GM12892 (cell line): ENCODE data around the gene FXYD3.

Experiments
- POLR2A ChIP-seq: IDR thresholded peaks from 2 replicates; pipeline ENCODE4 v1.6.1; 2011; ENCODE audit warnings: low read depth, low read length, control low read depth
- POLR2AphosphoS5 ChIP-seq: IDR thresholded peaks from 2 replicates; pipeline ENCODE4 v1.6.1; 2011; ENCODE audit warnings: low read depth, low read length, control low read depth

DNA sequence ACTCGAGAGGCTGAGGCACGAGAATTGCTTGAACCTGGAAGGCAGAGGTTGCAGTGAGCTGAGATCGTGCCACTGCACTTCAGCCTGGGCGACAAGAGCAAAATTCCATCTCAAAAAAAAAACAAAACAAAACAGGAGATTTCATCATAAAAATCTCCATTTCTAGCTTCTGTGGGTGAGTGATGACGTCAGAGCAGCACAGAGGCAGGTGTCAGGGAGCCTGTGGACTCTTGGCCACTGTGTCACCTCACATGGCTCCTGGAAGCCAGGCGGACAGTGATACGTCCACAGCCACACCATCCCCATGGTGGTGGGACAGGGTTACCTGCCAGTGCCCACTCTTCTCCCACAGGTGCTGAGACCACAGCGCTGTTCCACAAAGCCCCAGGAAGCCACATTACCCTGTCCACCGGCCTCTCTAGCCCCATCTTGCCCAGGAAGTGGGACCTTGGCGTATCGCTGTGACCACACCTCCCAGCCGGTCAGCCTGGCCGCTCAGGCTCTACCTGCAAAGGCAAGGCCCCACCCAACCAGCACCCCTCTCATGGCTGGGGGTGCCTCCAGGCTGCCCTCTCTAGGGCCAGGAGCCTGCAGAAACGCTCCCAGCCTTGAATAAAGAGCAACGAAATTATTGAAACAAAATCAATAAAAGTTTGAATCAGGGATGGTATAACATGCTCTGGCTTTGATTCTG is 2.5 kb upstream of the FXYD3 start:
- TF ChIP-seq POLR2AphosphoS5 (no peak), POLR2A (no peak)
